ENCODE measurements around the gene CLSTN2.

CLSTN2 gene

DNA sequence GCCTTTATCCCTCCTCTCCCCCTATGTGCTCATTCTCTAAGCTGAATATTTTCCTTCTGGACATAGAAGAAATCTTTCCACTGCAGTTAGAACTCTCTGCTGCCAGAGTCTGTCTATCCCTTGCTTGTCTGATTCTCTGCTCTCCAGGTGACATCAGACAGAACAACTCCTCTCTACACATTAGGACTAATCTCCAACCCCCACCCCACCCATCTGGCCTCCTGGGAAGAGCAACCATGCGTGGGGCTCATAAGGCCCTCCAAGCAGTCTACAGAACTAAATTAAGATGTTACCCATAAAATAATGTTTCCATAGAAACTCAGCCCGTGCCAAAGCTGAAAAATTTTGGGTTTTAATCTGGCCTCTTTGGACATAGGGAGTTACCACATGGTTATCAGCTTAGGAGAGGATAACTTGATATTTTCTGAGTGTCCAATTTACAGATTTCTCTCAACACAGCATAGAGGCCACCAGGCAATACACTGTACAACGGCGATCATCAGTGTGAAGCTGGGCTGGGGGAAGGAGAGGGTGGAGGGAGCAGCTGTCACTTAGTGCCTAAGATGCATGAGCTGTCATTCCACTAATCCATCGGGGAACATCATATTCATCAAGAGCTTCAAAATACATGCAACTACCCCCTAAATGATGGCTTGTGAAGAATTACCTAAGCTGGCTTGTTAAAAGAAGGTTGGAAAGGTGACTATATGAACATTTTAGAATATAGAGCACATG, 199.4 kb downstream of the CLSTN2 start:
- no peak overlapping the region for H3K4me2 ChIP-seq (ENCODE audit: low read length)
- H2BK5ac ChIP-seq (ENCODE audit: low read depth, low read length, poor library complexity): no peak overlapping the region
- H2BK120ac ChIP-seq (ENCODE audit: insufficient read depth, low read length, poor library complexity): no peak overlapping the region
- H3K9ac ChIP-seq (ENCODE audit: low read length): no peak overlapping the region
- H4K91ac ChIP-seq (ENCODE audit: low read depth, low read length): no peak overlapping the region
- H2AK5ac ChIP-seq (ENCODE audit: low read length): no peak overlapping the region
- H3K4me1 ChIP-seq (ENCODE audit: control insufficient read depth in 1 of 2, insufficient read depth in 2 of 2, low read length in 2 of 2): no peaks in the 10 kb centered on the region
- H3K23ac ChIP-seq (ENCODE audit: low read length): no peak overlapping the region
- no peaks in the 10 kb centered on the region for H3K9me3 ChIP-seq (ENCODE audit: insufficient read depth, low read depth, low read length)
- no peak for DNase-seq
- H2AFZ ChIP-seq (ENCODE audit: insufficient read depth, low read length, poor library complexity): no peak overlapping the region
- H3K4ac ChIP-seq (ENCODE audit: low read depth, low read length): no peak overlapping the region
- no peaks in the 10 kb centered on the region for H3K27me3 ChIP-seq (ENCODE audit: insufficient read depth, low read length)
- H3K36me3 ChIP-seq (ENCODE audit: control insufficient read depth in 1 of 2, insufficient read depth in 2 of 2, low read length in 2 of 2): no peaks in the 10 kb centered on the region
- no peaks in the 10 kb centered on the region for H3K79me2 ChIP-seq (ENCODE audit: control insufficient read depth, insufficient read depth, low read length, poor library complexity)
- no peak overlapping the region for H2BK12ac ChIP-seq (ENCODE audit: low read length)
- no peak overlapping the region for H3K4me3 ChIP-seq (ENCODE audit: low read depth, low read length)
- no peak overlapping the region for H4K12ac ChIP-seq (ENCODE audit: low read depth, low read length)
- H3K18ac ChIP-seq (ENCODE audit: low read length): no peak overlapping the region
- no CpG with 5 or more reads among the region's 5 CpGs for WGBS (ENCODE audit: extremely low coverage, insufficient coverage, insufficient read length)
- no peak overlapping the region for H4K8ac ChIP-seq (ENCODE audit: low read depth, low read length)
- no peaks in the 10 kb centered on the region for H3K79me1 ChIP-seq (ENCODE audit: low read length)
- no peak overlapping the region for H3K27ac ChIP-seq (ENCODE audit: low read depth, low read length)
- H3K14ac ChIP-seq (ENCODE audit: low read length): no peak overlapping the region

DNA sequence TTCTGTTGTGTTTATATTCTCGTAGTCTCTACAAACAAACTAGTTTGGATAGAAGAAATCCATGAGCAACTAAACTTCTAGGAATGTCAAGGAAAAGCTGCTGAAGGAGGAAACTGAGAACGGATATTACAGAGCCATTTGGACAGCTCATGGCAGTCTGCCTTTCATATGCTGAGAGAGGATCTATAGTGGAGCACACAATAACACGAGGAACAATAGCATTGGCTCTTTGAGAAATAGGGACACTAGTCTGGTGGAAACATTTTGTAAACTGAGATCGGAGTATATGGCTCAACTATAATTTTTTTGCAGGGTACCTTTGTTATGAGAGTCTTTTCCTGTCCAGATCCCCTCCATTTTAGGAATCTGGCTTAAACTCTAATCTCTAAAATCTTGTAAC, 200.5 kb downstream of the CLSTN2 start:
- Histone ChIP-seq H4K8ac (ENCODE audit: low read depth, low read length) (no peak overlapping the region), H3K79me1 (ENCODE audit: low read length) (no peaks in the 10 kb centered on the region), H3K4me3 (ENCODE audit: low read depth, low read length) (no peak overlapping the region), H3K79me2 (ENCODE audit: control insufficient read depth, insufficient read depth, low read length, poor library complexity) (no peaks in the 10 kb centered on the region), H2BK12ac (ENCODE audit: low read length) (no peak overlapping the region), H2BK120ac (ENCODE audit: insufficient read depth, low read length, poor library complexity) (no peak overlapping the region), H3K14ac (ENCODE audit: low read length) (no peak overlapping the region), H2AFZ (ENCODE audit: insufficient read depth, low read length, poor library complexity) (no peak overlapping the region), H3K4me2 (ENCODE audit: low read length) (no peak overlapping the region), H4K12ac (ENCODE audit: low read depth, low read length) (no peak overlapping the region), H3K9ac (ENCODE audit: low read length) (no peak overlapping the region), H3K4ac (ENCODE audit: low read depth, low read length) (no peak overlapping the region), H3K27ac (ENCODE audit: low read depth, low read length) (no peak overlapping the region), H3K18ac (ENCODE audit: low read length) (no peak overlapping the region), H3K4me1 (ENCODE audit: control insufficient read depth in 1 of 2, insufficient read depth in 2 of 2, low read length in 2 of 2) (no peaks in the 10 kb centered on the region), H4K91ac (ENCODE audit: low read depth, low read length) (no peak overlapping the region), H2AK5ac (ENCODE audit: low read length) (no peak overlapping the region), H3K27me3 (ENCODE audit: insufficient read depth, low read length) (no peaks in the 10 kb centered on the region), H3K9me3 (ENCODE audit: insufficient read depth, low read depth, low read length) (no peaks in the 10 kb centered on the region), H3K23ac (ENCODE audit: low read length) (no peak overlapping the region), H2BK5ac (ENCODE audit: low read depth, low read length, poor library complexity) (no peak overlapping the region), H3K36me3 (ENCODE audit: control insufficient read depth in 1 of 2, insufficient read depth in 2 of 2, low read length in 2 of 2) (no peaks in the 10 kb centered on the region)
- no CpG with 5 or more reads among the region's 4 CpGs for WGBS (ENCODE audit: extremely low coverage, insufficient coverage, insufficient read length)
- no peak for DNase-seq

GRCh38 chr3:140143367-140144069, 208.5 kb downstream of the CLSTN2 start:
- Histone ChIP-seq H4K12ac (ENCODE audit: low read depth, low read length) (no peak overlapping the region), H3K9me3 (ENCODE audit: insufficient read depth, low read depth, low read length) (no peaks in the 10 kb centered on the region), H3K14ac (ENCODE audit: low read length) (no peak overlapping the region), H3K27me3 (ENCODE audit: insufficient read depth, low read length) (no peaks in the 10 kb centered on the region), H4K91ac (ENCODE audit: low read depth, low read length) (no peak overlapping the region), H3K4me3 (ENCODE audit: low read depth, low read length) (no peak overlapping the region), H3K79me1 (ENCODE audit: low read length) (no peaks in the 10 kb centered on the region), H4K8ac (ENCODE audit: low read depth, low read length) (no peak overlapping the region), H2BK120ac (ENCODE audit: insufficient read depth, low read length, poor library complexity) (no peak overlapping the region), H2BK12ac (ENCODE audit: low read length) (no peak overlapping the region), H3K23ac (ENCODE audit: low read length) (no peak overlapping the region), H3K4ac (ENCODE audit: low read depth, low read length) (no peak overlapping the region), H3K27ac (ENCODE audit: low read depth, low read length) (no peak overlapping the region), H3K4me1 (ENCODE audit: control insufficient read depth in 1 of 2, insufficient read depth in 2 of 2, low read length in 2 of 2) (no peaks in the 10 kb centered on the region), H3K36me3 (ENCODE audit: control insufficient read depth in 1 of 2, insufficient read depth in 2 of 2, low read length in 2 of 2) (no peaks in the 10 kb centered on the region), H3K4me2 (ENCODE audit: low read length) (no peak overlapping the region), H2AFZ (ENCODE audit: insufficient read depth, low read length, poor library complexity) (no peak overlapping the region), H3K79me2 (ENCODE audit: control insufficient read depth, insufficient read depth, low read length, poor library complexity) (no peaks in the 10 kb centered on the region), H2AK5ac (ENCODE audit: low read length) (no peak overlapping the region), H3K9ac (ENCODE audit: low read length) (no peak overlapping the region), H3K18ac (ENCODE audit: low read length) (no peak overlapping the region), H2BK5ac (ENCODE audit: low read depth, low read length, poor library complexity) (no peak overlapping the region)
- no CpG with 5 or more reads among the region's 5 CpGs for WGBS (ENCODE audit: extremely low coverage, insufficient coverage, insufficient read length)
- DNase-seq: no peak

DNA sequence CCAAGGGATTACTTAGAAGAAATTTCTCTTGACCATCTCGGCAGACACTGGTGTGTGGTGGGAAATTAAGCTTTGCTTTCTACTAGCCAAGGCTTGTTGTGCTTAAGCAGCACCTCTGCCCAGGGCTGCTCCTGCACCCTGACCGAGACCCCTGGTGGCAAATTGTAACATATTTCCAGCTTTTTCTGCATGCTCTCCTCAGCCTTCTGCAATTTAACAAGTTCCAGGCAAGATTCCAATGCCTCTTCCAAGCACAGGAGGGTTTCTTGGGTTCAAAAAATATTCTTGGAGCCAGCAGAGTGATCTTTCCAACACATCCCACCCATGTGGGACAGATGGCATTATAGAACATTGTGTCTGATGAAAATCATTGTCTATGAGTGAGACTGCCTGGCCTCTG, 210.5 kb downstream of the CLSTN2 start:
- Histone ChIP-seq H3K4ac (ENCODE audit: low read depth, low read length) (no peak overlapping the region), H2BK5ac (ENCODE audit: low read depth, low read length, poor library complexity) (no peak overlapping the region), H3K23ac (ENCODE audit: low read length) (no peak overlapping the region), H3K79me1 (ENCODE audit: low read length) (no peaks in the 10 kb centered on the region), H3K9me3 (ENCODE audit: insufficient read depth, low read depth, low read length) (no peaks in the 10 kb centered on the region), H3K36me3 (ENCODE audit: control insufficient read depth in 1 of 2, insufficient read depth in 2 of 2, low read length in 2 of 2) (no peaks in the 10 kb centered on the region), H2BK120ac (ENCODE audit: insufficient read depth, low read length, poor library complexity) (no peak overlapping the region), H3K4me2 (ENCODE audit: low read length) (no peak overlapping the region), H4K12ac (ENCODE audit: low read depth, low read length) (no peak overlapping the region), H2AFZ (ENCODE audit: insufficient read depth, low read length, poor library complexity) (no peak overlapping the region), H2BK12ac (ENCODE audit: low read length) (no peak overlapping the region), H4K91ac (ENCODE audit: low read depth, low read length) (no peak overlapping the region), H2AK5ac (ENCODE audit: low read length) (no peak overlapping the region), H3K4me1 (ENCODE audit: control insufficient read depth in 1 of 2, insufficient read depth in 2 of 2, low read length in 2 of 2) (no peaks in the 10 kb centered on the region), H3K4me3 (ENCODE audit: low read depth, low read length) (no peak overlapping the region), H3K14ac (ENCODE audit: low read length) (no peak overlapping the region), H3K79me2 (ENCODE audit: control insufficient read depth, insufficient read depth, low read length, poor library complexity) (no peaks in the 10 kb centered on the region), H3K27me3 (ENCODE audit: insufficient read depth, low read length) (no peaks in the 10 kb centered on the region), H3K27ac (ENCODE audit: low read depth, low read length) (no peak overlapping the region), H4K8ac (ENCODE audit: low read depth, low read length) (no peak overlapping the region), H3K18ac (ENCODE audit: low read length) (no peak overlapping the region), H3K9ac (ENCODE audit: low read length) (no peak overlapping the region)
- no CpG with 5 or more reads among the region's 2 CpGs for WGBS (ENCODE audit: extremely low coverage, insufficient coverage, insufficient read length)
- no peak for DNase-seq
